Cardiac muscle cell (in vitro differentiated cells and primary cell): ENCODE data around the gene COPS4. TPM values are rescaled to one million over a fixed set of nuclear protein-coding genes. Genes with fewer than 3 reads are reported as not detected.
"Not testable (repeated sequence)": the region's sequence is repeated elsewhere in the genome, so short reads cannot be mapped to it uniquely, and the experiment has no call there.

Experiments used
- DNase-seq, 2 donors: peaks; one replicate each; pipeline versions ENCODE4 v3.0.0 to v3.0.0-alpha.2; 2010 to 2017; ENCODE audit warnings: low read depth in 1 of 2, low spot score in 1 of 2
- H3K27ac ChIP-seq: fragments of 200-600 bp; sonication (generic); 2 replicates; pipeline ENCODE4 v1.5.1; 2016
- H3K27me3 ChIP-seq: fragments of 200-600 bp; sonication (generic); 2 replicates; pipeline ENCODE4 v1.6.0; 2016; ENCODE audit warnings: control low read depth
- H3K36me3 ChIP-seq: fragments of 200-600 bp; sonication (generic); 2 replicates; pipeline ENCODE4 v1.5.1; 2016; ENCODE audit warnings: control low read depth
- H3K4me1 ChIP-seq: fragments of 200-600 bp; sonication (generic); 2 replicates; pipeline ENCODE4 v1.8.1; 2017; ENCODE audit warnings: low read depth, mild to moderate bottlenecking, mixed run types
- H3K4me3 ChIP-seq: fragments of 200-600 bp; sonication (generic); 2 replicates; pipeline ENCODE4 v1.5.1; 2016; ENCODE audit warnings: mild to moderate bottlenecking
- H3K9me3 ChIP-seq: fragments of 200-600 bp; sonication (generic); 2 replicates; pipeline ENCODE4 v1.5.1; 2017; ENCODE audit warnings: low read depth, mild to moderate bottlenecking, control low read depth
- polyA plus RNA-seq: library from polyadenylated mRNA; unstranded; fragments of >200 nt; fragmentation: Nextera tagmentation; extraction: Ambion mirVana; gene quantifications from 2 replicates; pipeline ENCODE4 v1.2.1, GENCODE V29; 2016
- total RNA-seq: library from RNA; depleted of rRNA; stranded (reverse); fragments of >200 nt; gene quantifications from 2 replicates; pipeline ENCODE4 v1.2.3, GENCODE V29; 2016
- TF ChIP-seq, protein P1 (sequence below): IDR thresholded peaks from 2 replicates; pipeline ENCODE4 v1.5.1; 2012; ENCODE audit warnings: low read depth, mild to moderate bottlenecking, low read length

The COPS4 gene
- total and polyA plus RNA-seq, 2 experiments from 2014 or later = 39.9 to 101 TPM

DNA sequence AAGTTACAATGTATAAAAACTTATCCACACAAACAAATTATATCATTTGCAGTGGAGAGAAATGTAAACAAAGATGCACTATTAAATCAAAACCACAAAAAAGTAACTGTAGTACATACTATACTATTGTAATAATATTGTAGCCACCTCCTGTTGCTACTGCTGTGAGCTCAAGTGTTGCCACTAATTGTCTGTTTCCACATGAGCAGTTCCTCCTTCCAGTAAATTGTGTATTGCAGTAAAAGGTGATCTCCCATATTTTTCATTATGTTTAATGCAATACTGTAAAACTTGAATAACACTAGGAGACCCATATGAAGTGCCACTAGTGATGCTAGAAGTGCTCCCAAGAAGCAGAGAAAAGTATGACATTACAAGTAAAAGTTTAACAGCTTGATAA, 36.1 kb upstream of the COPS4 start:
- no peak for DNase-seq
- TF ChIP-seq, protein P1, sequence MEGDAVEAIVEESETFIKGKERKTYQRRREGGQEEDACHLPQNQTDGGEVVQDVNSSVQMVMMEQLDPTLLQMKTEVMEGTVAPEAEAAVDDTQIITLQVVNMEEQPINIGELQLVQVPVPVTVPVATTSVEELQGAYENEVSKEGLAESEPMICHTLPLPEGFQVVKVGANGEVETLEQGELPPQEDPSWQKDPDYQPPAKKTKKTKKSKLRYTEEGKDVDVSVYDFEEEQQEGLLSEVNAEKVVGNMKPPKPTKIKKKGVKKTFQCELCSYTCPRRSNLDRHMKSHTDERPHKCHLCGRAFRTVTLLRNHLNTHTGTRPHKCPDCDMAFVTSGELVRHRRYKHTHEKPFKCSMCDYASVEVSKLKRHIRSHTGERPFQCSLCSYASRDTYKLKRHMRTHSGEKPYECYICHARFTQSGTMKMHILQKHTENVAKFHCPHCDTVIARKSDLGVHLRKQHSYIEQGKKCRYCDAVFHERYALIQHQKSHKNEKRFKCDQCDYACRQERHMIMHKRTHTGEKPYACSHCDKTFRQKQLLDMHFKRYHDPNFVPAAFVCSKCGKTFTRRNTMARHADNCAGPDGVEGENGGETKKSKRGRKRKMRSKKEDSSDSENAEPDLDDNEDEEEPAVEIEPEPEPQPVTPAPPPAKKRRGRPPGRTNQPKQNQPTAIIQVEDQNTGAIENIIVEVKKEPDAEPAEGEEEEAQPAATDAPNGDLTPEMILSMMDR = no peak

DNA sequence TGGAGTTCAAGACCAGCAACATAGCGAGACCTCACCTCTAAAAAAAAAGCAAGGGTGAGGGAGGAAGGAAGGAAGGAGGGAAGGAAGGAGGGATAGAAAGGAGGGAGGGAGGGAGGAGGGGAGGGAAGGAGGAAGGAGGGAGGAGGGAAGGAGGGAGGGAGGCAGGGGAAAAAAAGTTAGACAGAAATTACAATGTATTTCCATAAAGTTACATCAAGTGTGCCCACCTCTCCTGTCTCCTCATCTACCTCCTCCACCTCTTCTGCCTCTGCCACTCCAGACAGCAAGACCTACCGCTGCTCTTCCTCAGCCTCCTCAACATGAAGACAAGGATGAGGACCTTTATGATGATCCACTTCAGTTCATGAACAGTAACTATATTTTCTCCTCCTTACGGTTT, 32.7 kb upstream of the COPS4 start:
- H3K27ac ChIP-seq = no peak overlapping the region
- H3K4me1 ChIP-seq = no peaks in the 10 kb centered on the region
- no peak for DNase-seq
- H3K9me3 ChIP-seq = no peaks in the 10 kb centered on the region
- no peaks in the 10 kb centered on the region for H3K27me3 ChIP-seq
- no peaks in the 10 kb centered on the region for H3K36me3 ChIP-seq
- TF ChIP-seq, protein P1 = no peak
- H3K4me3 ChIP-seq = no peak overlapping the region

More for the DNA sequence above, 36.1 kb upstream of the COPS4 start:
- H3K4me1 ChIP-seq = no peaks in the 10 kb centered on the region
- no peaks in the 10 kb centered on the region for H3K9me3 ChIP-seq
- H3K36me3 ChIP-seq = no peaks in the 10 kb centered on the region
- H3K4me3 ChIP-seq = no peak overlapping the region
- H3K27me3 ChIP-seq = no peaks in the 10 kb centered on the region
- H3K27ac ChIP-seq = no peak overlapping the region

DNA sequence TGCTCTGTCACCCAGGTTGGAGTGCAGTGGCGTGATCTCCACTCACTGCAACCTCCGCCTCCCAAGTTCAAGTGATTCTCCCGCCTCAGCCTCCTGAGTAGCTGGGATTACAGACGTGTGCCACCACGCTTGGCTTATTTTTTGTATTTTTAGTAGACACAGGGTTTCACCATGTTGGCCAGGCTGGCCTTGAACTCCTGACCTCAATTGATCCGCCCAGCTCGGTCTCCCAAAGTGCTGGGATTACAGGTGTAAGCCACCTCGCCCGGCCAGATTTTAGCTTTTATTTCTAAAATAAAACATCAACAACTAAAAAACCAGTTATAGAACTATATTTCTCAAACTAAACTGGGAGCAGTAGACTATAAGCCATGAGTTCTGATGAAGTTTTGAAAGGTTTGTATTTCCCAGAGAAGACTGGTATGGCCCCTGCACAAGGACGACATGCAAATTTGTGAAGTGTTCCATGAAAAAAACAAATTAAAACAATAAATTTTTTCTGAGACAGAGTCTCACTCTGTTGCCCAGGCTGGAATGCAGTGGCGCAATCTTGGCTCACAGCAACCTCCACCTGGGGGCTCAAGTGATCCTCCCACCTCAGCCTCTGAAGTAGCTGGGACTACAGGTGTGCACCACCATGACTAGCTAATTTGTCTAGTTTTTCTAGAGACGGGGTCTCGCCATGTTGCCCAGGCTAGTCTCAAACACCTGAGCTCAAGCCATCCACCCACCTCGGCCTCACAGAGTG, 31.8 kb upstream of the COPS4 start:
- not testable (repeated sequence) for H3K36me3 ChIP-seq, H3K27me3 ChIP-seq

DNA sequence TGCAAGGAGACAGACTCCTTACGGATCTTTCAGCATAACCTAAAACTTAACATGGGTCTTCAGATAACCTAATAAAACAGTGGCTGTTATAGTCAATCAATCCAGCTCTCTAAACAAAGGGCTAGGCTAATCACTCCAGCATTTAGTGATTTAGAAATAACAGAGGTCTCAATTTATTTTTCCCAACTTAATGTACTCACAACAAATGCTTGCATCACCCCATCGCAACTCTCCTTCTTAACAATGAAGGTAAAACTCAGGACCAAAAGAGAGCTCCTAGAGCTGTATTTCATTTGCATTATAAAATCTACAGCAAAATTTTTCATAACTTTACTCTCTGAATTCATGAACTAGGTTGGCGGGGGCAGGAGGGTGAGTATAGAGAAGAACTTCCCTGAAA, 25.5 kb upstream of the COPS4 start:
- TF ChIP-seq, protein P1 = no peak
- DNase-seq = peak in 1 of 2 donors; percentile 39
- peak overlapping the region; percentile 88 for H3K27ac ChIP-seq
- no peaks in the 10 kb centered on the region for H3K9me3 ChIP-seq
- H3K36me3 ChIP-seq = no peaks in the 10 kb centered on the region
- H3K27me3 ChIP-seq = no peaks in the 10 kb centered on the region
- H3K4me1 ChIP-seq = no peaks in the 10 kb centered on the region
- peak overlapping the region; percentile 98 for H3K4me3 ChIP-seq

More for the DNA sequence above, 31.8 kb upstream of the COPS4 start:
- DNase-seq, H3K4me3 ChIP-seq, H3K27ac ChIP-seq, H3K4me1 ChIP-seq, H3K9me3 ChIP-seq: not testable (repeated sequence)

DNA sequence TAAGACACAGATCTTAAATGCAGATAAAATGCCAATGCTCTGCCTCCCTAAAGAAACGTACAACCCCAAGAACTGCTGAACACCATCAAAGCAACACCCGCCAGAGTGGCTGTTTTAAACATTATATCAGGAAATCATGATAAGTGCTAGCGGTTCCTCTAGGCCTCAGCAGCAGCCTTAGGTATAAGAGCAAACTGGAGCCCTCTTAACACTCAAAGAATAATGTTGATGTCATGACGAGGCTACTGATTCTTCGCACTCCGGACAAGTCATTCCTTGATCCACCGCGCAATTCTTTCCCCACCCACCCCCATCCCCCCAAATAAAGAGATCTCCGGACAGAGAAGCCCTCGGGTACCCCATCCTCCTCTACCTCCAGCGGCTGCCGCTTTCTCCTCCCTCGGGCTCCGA, 24.9 kb upstream of the COPS4 start:
- Histone ChIP-seq H3K27ac (peak overlapping the region; percentile 88), H3K4me3 (peak overlapping the region; percentile 98), H3K36me3 (no peaks in the 10 kb centered on the region), H3K4me1 (no peaks in the 10 kb centered on the region), H3K9me3 (no peaks in the 10 kb centered on the region), H3K27me3 (no peaks in the 10 kb centered on the region)
- peak; percentile 33 to 40 for DNase-seq
- TF ChIP-seq, protein P1 = no peak

DNA sequence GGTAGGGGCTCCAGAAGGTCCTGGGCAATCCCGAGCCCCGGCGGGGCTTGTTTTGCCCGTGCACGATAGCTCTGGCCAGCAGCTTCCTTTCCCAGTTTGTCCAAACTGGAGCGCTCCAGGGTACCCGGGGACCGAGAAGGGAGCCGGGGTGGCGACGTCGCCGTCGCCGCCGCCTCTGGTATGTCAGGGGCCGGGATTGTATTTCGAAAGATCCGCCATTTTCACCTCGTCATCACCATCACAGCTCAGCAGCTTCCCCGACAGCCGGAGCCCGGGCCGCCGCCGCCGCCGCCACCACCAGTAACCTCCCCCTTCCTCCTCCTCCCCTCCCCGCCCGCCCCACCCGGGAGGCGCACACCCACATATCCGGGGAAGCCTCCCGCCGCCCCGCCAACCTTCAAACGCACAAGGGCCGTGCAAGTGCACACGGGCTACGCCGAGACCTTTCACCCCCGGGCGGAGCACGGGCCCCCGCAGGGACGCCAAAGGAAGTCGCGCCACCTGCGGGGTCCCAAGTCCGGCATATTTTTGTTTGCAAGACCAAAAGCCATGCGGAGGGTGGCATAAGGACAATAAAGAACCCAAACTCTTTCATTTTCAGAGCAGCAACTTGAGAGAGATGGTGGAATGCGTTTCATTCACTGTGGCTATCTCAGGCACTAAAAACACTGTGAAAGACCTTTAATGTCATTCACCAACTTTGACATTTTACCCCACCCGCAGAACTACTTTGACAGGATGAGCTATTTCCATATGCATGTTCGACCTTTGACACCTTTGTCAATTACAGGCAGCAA, 24.3 kb upstream of the COPS4 start, which contains the start of gene LIN54:
Gene LIN54 (minus strand): TSS at position 302 of the 797 bp plus-strand sequence. CDS start 25,979 bp downstream, outside the sequence.
- Histone ChIP-seq H3K27ac (peak within 1 kb of the TSS; percentile 88), H3K4me1 (no peaks in the 10 kb centered on the region), H3K27me3 (no peaks in the 10 kb centered on the region), H3K4me3 (peak within 1 kb of the TSS; percentile 98), H3K9me3 (no peaks in the 10 kb centered on the region), H3K36me3 (no peaks in the 10 kb centered on the region)
- TF ChIP-seq, protein P1 = no peak
- DNase-seq = peak; percentile 79 to 87
